ENCODE data around the gene UBD.

The UBD gene

DNA sequence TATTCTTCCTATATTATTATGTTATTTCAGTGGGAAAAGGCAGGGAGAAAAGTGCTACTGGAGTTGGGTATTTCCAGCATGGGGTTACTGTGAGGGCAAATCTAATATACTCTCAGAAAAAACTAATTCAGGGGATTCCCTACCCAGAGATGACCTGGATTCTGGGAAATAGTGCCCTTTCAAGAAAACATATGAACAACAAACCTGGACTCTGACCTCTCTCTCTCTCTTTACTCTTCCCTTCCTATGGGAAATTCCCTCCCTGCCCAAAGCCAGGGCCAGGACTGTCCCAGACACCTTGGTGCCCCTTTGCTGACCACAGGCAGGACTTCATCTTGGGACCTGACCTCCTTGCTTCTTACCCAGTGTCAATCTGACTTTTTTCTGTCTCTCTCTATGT lies 1.6 kb upstream of the UBD start:
- DNase-seq (ENCODE audit: low read depth), result no peak

DNA sequence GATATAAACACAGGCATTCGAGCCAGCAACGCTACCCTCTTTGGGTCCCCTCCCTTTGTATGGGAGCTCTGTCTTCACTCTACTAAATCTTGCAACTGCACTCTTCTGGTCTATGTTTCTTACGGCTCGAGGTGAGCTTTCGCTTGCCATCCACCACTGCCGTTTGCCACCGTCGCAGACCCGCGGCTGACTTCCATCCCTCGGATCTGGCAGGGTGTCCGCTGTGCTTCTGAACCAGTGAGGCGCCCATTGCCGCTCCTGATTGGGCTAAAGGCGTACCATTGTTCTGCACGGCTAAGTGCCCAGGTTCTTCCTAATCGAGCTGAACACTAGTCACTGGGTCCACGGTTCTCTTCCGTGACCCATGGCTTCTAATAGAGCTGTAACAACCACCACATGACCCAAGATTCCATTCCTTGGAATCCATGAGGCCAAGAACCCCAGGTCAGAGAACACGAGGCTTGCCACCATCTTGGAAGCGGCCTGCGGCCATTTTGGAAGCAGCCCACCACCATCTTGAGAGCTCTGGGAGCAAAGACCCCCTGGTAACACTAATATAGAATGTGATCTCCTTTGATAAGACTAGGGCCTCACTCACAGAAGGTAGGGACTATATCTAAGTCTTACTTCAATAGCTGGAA lies 973 bp downstream of the UBD start:
- no peak for DNase-seq (ENCODE audit: low read depth)

DNA sequence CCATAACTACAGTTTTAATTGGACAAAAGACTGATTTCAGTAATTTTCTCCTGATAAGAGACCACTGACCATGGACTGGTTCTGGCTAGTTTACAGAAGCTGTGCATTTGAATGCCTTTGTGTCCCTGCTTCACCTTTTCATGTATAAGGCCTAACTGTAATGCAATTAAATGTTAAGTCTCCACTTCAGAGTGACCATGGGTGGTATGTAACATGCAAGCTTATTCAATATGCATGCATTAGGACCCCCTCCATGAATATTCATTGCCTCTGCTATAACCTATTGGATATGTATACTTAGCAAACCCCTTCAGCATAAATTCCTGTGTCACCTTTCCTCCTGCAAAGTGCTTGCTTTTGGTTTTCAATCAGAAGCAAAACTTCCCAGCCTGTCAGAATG lies 2.2 kb downstream of the UBD start:
- DNase-seq (ENCODE audit: low read depth), result no peak

DNA sequence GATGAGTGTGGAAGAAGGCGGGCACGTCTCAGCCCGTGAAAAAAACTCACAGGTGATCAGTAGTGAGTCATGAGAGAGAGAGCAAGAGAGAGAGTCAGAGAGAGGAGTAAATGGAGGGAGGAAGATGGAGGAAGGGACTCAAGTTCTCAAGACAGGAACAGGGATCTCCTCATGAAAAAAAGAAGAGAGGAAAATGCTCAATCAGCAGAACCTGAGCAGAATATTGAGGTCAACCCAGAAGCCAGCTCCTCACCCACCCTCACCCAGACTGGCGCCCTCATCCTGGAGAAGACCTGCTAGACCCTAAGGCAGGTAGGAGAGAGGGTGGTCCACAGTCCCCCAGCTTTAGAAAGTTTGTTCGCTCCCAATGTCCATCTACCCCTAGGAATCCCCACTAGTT lies 4.8 kb downstream of the UBD start:
- DNase-seq (ENCODE audit: low read depth), result no peak

DNA sequence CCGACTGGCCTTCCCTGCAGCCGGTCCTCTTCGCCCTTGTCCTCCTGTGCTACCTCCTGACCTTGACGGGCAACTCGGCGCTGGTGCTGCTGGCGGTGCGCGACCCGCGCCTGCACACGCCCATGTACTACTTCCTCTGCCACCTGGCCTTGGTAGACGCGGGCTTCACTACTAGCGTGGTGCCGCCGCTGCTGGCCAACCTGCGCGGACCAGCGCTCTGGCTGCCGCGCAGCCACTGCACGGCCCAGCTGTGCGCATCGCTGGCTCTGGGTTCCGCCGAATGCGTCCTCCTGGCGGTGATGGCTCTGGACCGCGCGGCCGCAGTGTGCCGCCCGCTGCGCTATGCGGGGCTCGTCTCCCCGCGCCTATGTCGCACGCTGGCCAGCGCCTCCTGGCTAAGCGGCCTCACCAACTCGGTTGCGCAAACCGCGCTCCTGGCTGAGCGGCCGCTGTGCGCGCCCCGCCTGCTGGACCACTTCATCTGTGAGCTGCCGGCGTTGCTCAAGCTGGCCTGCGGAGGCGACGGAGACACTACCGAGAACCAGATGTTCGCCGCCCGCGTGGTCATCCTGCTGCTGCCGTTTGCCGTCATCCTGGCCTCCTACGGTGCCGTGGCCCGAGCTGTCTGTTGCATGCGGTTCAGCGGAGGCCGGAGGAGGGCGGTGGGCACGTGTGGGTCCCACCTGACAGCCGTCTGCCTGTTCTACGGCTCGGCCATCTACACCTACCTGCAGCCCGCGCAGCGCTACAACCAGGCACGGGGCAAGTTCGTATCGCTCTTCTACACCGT lies 6.1 kb downstream of the UBD start:
- DNase-seq (ENCODE audit: low read depth), result no peak

DNA sequence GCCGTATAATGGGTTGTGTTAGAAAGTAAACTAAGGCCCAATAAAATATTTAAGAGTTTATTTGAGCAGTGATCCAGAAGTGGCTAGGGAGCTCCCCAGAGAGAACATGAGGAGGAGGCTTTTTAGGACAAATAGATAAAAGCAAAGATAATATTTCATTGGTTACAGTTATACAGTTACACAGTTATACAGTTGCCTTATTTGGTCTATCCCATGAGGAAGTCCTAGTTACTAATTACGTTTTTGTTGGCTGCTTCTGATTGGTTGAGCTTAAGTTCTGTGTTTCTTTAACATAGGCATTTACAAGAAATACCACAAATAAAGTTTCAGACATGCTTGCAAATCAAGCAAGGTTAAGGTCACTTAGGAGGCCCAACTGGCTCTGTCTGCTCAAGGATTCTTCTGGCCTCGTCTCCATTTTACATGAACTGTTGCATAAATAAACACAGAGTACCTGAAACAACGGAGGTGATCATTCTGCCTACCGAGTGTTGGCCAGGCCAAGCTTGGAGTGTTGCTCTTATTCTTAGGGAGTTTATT lies 7.0 kb downstream of the UBD start:
- peak; percentile 42 for DNase-seq (ENCODE audit: low read depth)

DNA sequence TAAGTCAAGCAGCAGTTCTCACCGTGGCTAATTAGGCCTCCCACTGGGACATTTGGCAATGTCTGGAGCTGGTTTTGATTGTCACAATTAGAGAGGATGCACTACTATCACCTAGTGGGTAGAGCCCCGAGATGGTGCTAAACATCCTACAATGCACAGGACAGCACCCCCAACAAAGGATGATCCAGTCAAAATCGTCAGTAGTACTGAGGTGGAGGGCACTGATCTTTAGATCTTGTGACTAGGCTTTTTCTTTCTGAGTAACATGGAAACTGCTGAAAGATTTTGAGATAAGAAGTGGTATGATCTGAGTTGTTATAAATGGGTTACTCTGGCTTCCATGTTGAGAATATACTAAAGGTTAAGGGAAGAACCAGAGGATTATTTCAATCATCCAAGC lies 12.0 kb downstream of the UBD start:
- no peak for DNase-seq (ENCODE audit: low read depth)

DNA sequence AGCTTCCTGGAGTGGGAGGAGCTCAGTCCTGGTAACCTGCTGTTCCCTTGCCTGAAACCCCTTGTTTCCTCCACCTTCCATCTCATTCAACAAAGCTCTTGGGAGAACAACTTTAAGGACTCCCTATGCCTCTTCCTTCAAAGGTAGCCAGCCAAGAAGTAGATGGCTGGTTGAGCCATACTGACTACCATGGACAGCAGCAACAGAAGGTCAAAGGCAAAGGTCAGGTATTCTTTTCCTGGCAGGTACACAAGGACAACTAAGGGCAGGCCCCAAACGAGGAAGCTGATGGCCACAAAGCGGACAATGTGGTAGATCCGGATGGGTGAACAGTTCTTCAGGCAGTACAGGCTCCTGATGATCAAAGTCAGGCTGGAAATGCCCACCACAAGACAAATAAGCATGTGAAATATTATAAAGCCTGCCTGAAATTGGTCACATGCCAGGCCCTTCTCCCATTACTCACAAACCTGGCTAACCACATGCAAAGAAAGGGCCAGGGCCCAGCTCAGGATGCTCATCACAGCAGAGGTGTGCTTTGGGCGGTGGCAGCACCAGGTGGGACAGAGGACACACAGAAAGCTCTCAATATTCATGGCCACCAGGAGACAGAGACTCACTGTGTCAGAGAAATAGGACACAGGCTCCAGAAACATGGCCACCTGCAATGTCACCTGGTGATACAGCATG lies 21.7 kb downstream of the UBD start:
- no peak for DNase-seq (ENCODE audit: low read depth)

DNA sequence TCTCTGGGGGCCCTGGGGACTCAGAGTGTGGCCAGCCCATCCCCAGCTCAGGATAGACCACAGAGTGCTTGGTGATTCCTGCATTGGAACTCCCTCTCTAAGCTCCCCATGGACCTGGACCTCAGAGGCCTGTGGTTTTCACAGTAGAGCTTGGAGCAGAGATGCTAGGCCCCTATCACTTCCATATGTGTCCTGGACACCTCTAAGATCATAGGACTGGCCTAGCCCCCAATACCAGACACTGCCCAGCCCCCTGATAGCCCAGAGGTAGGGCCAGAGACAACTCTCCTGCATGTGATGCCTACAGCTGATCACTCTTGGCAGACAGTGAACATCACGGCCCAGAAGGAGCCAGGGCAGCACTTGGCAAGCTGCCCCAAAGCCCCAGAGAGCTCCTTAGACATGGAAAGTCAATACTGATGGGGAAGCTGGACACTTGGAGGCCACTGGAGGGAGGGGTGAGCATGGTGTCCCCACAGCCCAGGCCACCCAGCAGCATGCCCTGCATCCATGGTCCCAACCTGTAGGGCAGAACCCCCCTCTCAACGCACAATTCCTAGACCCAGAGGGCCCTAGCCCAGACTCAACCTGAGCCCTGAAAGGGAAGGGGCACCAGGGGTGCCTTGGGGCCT lies 27.1 kb downstream of the UBD start:
- DNase-seq (ENCODE audit: low read depth), result no peak

DNA sequence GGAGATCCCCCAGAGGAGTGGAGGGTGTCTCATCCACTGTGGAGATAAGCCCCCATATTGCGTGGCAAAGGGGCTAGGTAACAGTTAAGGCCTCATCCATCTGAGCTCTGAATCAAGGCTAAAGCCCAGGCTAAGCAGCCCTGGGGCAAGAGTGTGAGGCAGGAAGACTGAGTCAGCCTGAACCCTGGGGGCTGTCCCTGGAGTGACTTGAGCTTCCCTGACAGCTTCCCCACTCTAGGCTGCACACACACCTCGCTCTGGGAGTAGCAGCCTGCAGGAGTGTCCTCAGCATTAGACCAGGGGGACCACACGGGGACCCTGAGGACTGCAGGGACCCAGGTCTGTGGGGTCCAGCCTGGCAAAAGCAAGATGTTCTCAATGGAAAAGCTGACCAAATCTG lies 27.9 kb downstream of the UBD start:
- DNase-seq (ENCODE audit: low read depth), result no peak

DNA sequence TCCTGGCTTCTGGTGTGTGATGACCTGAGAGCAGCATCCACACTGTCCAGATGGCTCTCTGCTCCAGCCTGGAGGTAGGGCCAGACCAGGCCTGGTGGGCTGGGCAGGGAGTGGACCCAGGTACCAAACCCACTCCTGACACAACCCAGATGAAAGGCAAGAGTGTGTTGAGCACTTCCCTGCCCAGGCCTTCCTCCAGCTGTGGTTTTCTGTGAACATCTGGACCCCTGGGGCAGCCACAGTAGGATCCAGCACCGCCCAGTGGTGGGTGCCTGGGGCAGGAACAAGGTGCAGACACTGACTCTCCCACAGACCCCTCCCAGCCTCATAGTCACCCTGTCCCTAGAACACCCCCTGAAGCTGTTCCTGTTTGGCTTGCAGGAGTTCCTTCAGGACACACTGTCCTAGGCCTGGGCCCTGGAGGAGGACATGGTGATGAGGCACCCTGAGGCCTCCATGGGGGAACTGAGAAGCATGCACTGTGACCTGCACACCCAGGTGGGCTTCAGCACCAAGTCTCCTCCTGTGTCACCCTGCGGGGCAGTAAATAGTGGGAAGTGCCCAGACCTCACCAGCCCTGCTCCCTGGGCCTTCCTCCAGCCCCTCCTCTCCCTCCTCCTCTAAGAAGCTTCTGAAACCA lies 28.7 kb downstream of the UBD start:
- no peak for DNase-seq (ENCODE audit: low read depth)

DNA sequence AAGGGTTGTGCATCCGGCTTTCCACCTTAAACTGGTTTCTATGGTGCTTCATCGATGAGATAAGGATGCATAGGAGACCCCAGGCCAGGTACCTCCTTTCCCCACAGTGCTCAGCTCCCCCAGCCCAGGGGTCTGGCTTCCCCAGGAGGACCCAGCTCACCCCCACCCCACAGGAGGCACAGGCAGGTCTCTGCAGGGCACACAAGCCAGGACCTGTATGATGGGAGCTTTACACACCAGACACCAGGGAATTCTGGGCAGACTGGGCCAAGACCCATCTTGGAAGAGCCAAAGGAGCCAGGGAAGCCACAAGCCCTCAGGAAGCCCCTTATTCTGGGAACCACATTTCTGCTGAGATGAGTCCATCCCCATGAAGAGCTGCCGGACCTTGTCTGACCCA lies 29.6 kb downstream of the UBD start:
- no peak for DNase-seq (ENCODE audit: low read depth)

DNA sequence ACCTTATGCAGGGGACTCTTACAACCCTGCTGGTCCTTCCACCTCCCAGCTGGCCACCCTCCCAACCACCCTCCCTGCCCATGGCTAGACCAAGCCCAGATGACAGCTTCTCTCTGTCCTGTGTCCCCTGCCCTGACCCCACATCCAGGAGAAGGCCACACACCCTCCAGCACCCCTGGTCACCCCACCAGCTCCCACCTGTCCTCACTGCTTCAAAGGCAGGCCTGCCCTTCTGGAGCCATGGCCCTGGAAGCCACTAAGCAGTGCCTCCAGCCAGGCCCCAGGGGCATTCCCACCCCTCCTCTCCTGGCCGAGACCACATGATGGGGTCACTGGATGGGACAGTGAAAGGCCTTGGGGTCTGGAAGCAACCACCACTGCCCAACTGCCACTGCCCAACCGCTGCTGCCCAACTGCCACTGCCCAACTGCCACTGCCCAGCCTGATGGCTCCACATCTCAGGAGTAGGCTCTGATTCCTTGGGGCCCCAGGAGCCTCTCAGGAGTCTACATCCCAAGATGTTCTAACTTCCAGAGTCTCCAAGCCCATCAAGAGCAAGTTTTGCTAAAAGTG lies 30.5 kb downstream of the UBD start:
- DNase-seq (ENCODE audit: low read depth), result no peak

DNA sequence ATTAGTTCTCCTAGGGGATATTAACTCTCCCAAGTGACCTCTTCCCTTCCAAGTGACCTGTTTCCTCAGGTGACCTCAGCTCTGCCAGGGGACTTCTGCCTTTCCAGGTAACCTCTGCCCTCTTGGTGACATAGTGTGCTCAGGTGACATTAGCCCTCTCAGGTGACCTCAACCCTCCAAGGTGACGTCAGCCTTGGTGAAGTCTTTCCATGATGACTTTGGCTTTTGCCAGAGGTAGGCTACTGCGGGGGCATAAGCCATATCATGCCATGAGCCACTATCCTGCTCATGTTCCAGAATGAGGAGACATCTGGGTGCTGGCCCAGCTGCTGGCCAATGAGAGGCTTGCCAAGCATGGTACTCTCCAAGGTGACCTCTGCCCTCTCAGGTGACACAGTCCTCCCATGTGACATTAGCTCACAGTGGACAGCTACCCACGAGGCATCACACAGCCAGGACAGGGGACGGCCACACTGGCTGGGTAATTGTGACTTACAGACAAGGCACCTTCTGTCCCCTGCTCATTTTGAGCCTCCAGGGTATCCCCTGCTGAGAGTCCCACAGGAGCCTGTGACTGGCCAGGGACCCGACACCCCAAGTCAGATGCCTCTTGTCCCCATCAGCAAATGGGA lies 31.1 kb downstream of the UBD start:
- no peak for DNase-seq (ENCODE audit: low read depth)

DNA sequence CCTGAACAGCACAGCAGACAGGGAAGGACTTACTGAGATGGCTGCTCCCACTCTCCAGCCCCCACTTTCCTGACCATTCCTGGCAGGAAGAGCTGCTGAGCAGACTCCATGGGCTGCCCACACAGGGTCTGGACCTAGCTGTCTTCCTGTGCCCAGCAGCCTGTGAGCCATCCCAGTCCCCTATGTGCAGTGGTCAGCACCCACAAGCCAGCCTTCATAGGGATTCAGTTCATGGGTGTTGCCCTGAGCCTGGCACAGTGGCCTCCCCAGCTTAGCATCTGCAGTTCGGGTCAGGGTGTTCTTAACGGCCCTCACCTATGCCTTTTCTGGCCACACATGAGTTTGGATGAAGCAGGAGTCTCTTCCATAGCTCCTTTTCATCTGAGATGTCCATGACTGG lies 32.0 kb downstream of the UBD start:
- DNase-seq (ENCODE audit: low read depth), result no peak

DNA sequence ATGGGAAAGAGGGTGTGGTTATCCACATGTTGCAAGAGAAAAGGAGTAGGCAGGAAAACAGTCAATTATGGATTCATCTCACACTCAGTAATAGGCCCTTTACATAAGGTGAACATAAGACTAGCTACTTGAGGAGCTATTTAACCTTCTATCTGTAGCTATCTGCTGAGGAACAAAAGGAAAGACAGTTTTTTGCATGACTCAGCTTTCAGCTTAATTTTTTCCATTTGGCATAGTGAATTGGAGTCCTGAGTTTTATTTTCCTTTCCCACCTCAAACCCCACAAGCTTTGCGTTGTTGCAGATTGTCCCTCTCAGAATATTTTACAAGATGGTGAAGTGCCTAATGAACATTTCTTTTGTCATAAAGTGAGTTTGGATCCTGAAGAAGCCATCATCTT lies 32.4 kb downstream of the UBD start:
- no peak for DNase-seq (ENCODE audit: low read depth)

DNA sequence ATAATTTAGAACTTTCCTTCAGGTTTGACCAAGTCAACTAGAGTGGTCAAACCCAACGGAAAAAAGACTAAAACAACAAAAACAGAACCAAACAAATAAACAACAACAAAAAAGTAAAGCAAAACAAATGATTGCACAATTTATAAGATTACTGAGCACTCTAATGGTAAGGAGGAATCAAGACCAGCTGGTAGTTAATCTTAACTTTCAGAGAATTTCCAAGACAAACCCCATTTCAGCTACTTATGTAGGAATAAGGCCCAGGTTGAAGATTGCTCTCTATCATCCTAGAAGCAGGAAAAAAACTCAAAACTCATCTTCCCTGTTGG lies 34.3 kb downstream of the UBD start:
- no peak for DNase-seq (ENCODE audit: low read depth)

DNA sequence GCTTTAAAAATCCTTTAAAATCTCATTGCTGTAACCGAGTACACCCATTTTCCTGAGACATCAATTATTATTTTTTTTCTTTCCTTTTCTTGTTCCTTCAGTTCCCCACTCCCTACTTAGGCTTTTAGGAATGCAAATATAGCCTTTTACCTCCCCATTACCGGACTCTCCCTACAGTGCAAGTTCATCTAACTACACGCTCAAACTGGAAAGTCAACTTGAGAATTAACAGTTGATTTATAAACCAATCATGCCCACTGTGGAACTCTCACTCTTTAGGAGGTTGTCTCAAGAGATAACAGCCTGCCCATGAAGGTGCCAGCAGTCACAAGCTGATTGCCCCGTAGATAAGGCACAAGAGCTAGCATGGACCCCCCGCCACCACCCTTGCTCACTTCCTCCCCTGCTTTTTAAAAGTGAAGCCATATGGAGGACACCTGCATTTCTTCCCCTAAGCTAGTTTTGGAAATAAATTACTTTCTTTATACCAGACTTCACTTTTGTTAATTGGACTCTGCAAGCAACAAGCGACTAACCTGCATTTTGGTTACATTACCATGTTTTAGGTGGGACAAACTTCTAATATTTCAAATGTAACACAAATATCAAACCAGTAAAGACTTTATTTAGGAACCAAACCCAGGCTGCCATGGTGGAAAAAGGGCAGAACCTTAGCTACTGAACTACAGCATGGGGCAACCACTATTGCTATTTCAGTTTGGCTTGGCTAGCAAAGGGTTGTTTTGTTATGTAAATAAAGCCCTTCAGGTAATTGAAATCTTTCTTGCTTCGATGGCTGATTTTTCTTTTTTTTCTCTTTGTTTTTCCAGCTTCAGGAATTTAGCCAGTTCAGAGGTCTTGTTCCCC lies 34.9 kb downstream of the UBD start:
- no peak for DNase-seq (ENCODE audit: low read depth)

DNA sequence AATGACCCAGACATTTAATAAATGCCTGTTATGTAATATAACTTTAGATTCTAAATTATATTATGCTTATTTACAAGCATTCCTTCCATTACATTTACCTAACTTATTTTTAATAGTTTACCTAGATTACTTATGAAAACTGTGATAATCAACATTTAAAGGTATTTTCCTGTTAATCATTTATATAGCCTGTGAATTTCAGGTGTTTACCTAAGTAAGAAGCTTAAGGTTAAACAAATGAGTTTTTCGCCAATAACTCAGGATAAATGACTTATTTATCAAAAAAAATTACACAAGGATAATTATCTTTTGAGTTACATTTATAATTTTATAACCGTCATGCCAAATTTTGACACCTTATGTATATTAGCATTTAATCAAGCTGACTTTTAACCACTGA lies 35.5 kb downstream of the UBD start:
- DNase-seq (ENCODE audit: low read depth), result no peak

DNA sequence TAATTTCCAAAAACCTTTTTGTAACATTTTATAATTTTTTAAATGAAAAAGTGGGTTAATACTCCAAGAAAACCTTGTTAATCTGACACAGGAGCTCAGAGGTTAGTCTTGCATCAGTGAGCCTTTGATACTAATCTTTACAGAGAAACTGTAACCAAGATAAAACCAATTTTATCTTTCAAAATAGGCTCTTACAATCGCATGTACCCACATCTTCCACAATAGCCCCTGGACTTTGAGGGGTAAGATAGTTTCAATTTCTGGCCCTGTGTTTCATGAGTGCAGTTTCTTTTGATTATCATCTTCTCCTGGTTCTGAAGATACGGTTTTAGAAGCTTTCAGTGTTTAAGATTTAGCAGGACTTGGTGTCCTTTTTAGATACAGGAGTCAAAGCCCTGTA lies 37.3 kb downstream of the UBD start:
- DNase-seq (ENCODE audit: low read depth), result no peak

Data from GM04503 (cell line).